GM23248 (cell line): ENCODE measurements around the gene ZNF526. TPM values are rescaled to one million over a fixed set of nuclear protein-coding genes. Genes with fewer than 3 reads are reported as not detected.

Experiments used
- DNase-seq: peaks from one replicate; pipeline ENCODE4 v3.0.0-alpha.2; 2015
- H2AFZ ChIP-seq: fragments of 200-600 bp; sonication (generic); 2 replicates; pipeline ENCODE4 v1.6.1; 2016; ENCODE audit warnings: antibody characterized with exemption
- H3F3A ChIP-seq: fragments of 200-600 bp; sonication (generic); 2 replicates; pipeline ENCODE4 v1.6.1; 2016; ENCODE audit warnings: mild to moderate bottlenecking, antibody characterized with exemption, mixed run types; ENCODE audit not compliant: insufficient read depth
- H3K27ac ChIP-seq: fragments of 200-600 bp; sonication (generic); 2 replicates; pipeline ENCODE4 v1.5.1; 2016; ENCODE audit warnings: mild to moderate bottlenecking
- H3K27me3 ChIP-seq: fragments of 200-600 bp; sonication (generic); replicated peaks from 2 replicates; pipeline ENCODE4 v1.6.1; 2016; ENCODE audit warnings: mild to moderate bottlenecking; ENCODE audit not compliant: insufficient read depth
- H3K36me3 ChIP-seq: fragments of 200-600 bp; sonication (generic); 2 replicates; pipeline ENCODE4 v1.6.1; 2016; ENCODE audit warnings: low read depth, mild to moderate bottlenecking
- H3K4me1 ChIP-seq: fragments of 200-600 bp; sonication (generic); 2 replicates; pipeline ENCODE4 v1.6.1; 2016; ENCODE audit warnings: mild to moderate bottlenecking; ENCODE audit not compliant: insufficient read depth
- H3K4me2 ChIP-seq: fragments of 200-600 bp; sonication (generic); one replicate; pipeline ENCODE4 v1.6.1; 2016; ENCODE audit warnings: mild to moderate bottlenecking; ENCODE audit not compliant: unreplicated experiment
- H3K4me3 ChIP-seq: fragments of 200-600 bp; sonication (generic); 2 replicates; pipeline ENCODE4 v1.5.1; 2016; ENCODE audit warnings: mild to moderate bottlenecking
- H3K79me2 ChIP-seq: fragments of 200-600 bp; sonication (generic); 2 replicates; pipeline ENCODE4 v1.6.1; 2016; ENCODE audit warnings: mild to moderate bottlenecking; ENCODE audit not compliant: insufficient read depth
- H3K9ac ChIP-seq: fragments of 200-600 bp; sonication (generic); 2 replicates; pipeline ENCODE4 v1.6.1; 2016; ENCODE audit warnings: mild to moderate bottlenecking
- H3K9me2 ChIP-seq: fragments of 200-600 bp; sonication (generic); 2 replicates; pipeline ENCODE4 v1.6.1; 2016; ENCODE audit warnings: mixed run types, mild to moderate bottlenecking, moderate library complexity; ENCODE audit not compliant: insufficient read depth
- H3K9me3 ChIP-seq: fragments of 200-600 bp; sonication (generic); one replicate; pipeline ENCODE4 v1.6.1; 2017; ENCODE audit warnings: low read depth
- H4K20me1 ChIP-seq: fragments of 200-600 bp; sonication (generic); 2 replicates; pipeline ENCODE4 v1.6.0; 2016; ENCODE audit not compliant: insufficient read depth
- EZH2 ChIP-seq: fragments of 200-600 bp; sonication (generic); IDR thresholded peaks from 2 replicates; pipeline ENCODE4 v1.6.1; 2018; ENCODE audit warnings: antibody characterized with exemption, mild to moderate bottlenecking; ENCODE audit not compliant: insufficient read depth, poor library complexity, severe bottlenecking
- EZH2phosphoT487 ChIP-seq: fragments of 200-600 bp; sonication (generic); IDR thresholded peaks from 2 replicates; pipeline ENCODE4 v1.6.1; 2018; ENCODE audit warnings: antibody characterized with exemption, moderate library complexity, mild to moderate bottlenecking, low read depth; ENCODE audit not compliant: insufficient read depth
- WGBS, 2 experiments: methylation state at CpG; one replicate each; pipeline ENCODE4 v1.1.6; 2015 to 2017; ENCODE audit warnings: low lambda C conversion rate in 2 of 2, low coverage in 1 of 2; ENCODE audit errors: missing lambda C conversion rate in 2 of 2; 5-methylcytosine and 5-hydroxymethylcytosine counted together
- in situ Hi-C: fragments of 300-500 bp; cut with MboI; formaldehyde crosslinking; loops from 2 replicates; pipeline ENCODE4 v1.15.0; 2020
- polyA plus RNA-seq: library from polyadenylated mRNA; unstranded; fragments of >200 nt; fragmentation: Nextera tagmentation; extraction: Ambion mirVana; gene quantifications from 2 replicates; pipeline ENCODE4 v1.2.1, GENCODE V29; 2016
- total RNA-seq: library from RNA; depleted of rRNA; stranded (reverse); fragments of >200 nt; shearing (Covaris generic); gene quantifications from 2 replicates; pipeline ENCODE4 v1.2.3, GENCODE V29; 2014

The ZNF526 gene
- total and polyA plus RNA-seq, 2 experiments from 2014 or later = 7.8 to 10.2 TPM

GRCh38 chr19:42244347-42245220 is 24.5 kb downstream of the ZNF526 start:
- peak overlapping the region; percentile 85 for H2AFZ ChIP-seq
- TF ChIP-seq EZH2 (no peak), EZH2phosphoT487 (no peak)
- H3K27me3 ChIP-seq = no peaks in the 10 kb centered on the region
- 2% methylated on average over 45 of the region's 45 CpGs for WGBS, 2 experiments
- DNase-seq = peak; percentile 96
- in situ Hi-C loops = no loop called here
- peaks cover 35% of the 10 kb centered on the region for H3K4me1 ChIP-seq
- peaks cover 29% of the 10 kb centered on the region for H3F3A ChIP-seq
- H3K36me3 ChIP-seq = no peaks in the 10 kb centered on the region
- H3K9me3 ChIP-seq = no peaks in the 10 kb centered on the region
- peak overlapping the region; percentile 97 for H3K4me2 ChIP-seq
- H3K9me2 ChIP-seq = no peaks in the 10 kb centered on the region
- H3K27ac ChIP-seq = peak overlapping the region; percentile 78
- H3K9ac ChIP-seq = peak overlapping the region; percentile 77
- no peaks in the 10 kb centered on the region for H4K20me1 ChIP-seq
- peaks cover 44% of the 10 kb centered on the region for H3K79me2 ChIP-seq
- peak overlapping the region; percentile 86 for H3K4me3 ChIP-seq

DNA sequence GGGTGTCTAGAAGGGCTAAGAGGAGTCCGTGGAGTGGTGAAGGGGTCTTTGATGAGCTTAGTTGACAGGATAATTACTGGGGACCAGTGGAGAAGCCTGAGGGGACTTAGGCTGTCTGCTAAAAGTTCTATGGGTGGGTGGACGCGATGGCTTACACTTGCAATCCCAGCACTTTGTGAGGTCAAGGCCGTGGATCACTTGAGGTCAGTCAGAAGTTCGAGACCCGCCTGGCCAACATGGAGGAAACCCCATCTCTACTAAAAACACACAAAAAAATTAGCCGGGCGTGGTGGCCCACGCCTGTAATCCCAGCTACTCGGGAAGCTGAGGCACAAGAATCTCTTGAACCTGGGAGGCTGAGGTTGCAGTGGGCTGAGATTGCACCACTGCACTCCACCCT is 25.1 kb downstream of the ZNF526 start:
- no peaks in the 10 kb centered on the region for H3K27me3 ChIP-seq
- H3K79me2 ChIP-seq = peaks cover 44% of the 10 kb centered on the region
- H4K20me1 ChIP-seq = no peaks in the 10 kb centered on the region
- DNase-seq = no peak
- peak overlapping the region; percentile 44; the same call in 1 of the 2 replicates for H2AFZ ChIP-seq
- H3K9me3 ChIP-seq = no peaks in the 10 kb centered on the region
- H3K36me3 ChIP-seq = no peaks in the 10 kb centered on the region
- 80 to 86% methylated on average over 10 of the region's 10 CpGs for WGBS, 2 experiments
- H3K9ac ChIP-seq = peak overlapping the region; percentile 77; the same call in 1 of the 2 replicates
- peak overlapping the region; percentile 97 for H3K4me2 ChIP-seq
- no peak for TF ChIP-seq EZH2phosphoT487
- no peak for TF ChIP-seq EZH2
- 0 out of 2 replicates have a peak overlapping the region, but pooled peaks have one; percentile 86 for H3K4me3 ChIP-seq
- in situ Hi-C loops = no loop called here
- no peaks in the 10 kb centered on the region for H3K9me2 ChIP-seq
- H3K4me1 ChIP-seq = peaks cover 36% of the 10 kb centered on the region
- peaks cover 29% of the 10 kb centered on the region for H3F3A ChIP-seq
- H3K27ac ChIP-seq = peak overlapping the region; percentile 78

DNA sequence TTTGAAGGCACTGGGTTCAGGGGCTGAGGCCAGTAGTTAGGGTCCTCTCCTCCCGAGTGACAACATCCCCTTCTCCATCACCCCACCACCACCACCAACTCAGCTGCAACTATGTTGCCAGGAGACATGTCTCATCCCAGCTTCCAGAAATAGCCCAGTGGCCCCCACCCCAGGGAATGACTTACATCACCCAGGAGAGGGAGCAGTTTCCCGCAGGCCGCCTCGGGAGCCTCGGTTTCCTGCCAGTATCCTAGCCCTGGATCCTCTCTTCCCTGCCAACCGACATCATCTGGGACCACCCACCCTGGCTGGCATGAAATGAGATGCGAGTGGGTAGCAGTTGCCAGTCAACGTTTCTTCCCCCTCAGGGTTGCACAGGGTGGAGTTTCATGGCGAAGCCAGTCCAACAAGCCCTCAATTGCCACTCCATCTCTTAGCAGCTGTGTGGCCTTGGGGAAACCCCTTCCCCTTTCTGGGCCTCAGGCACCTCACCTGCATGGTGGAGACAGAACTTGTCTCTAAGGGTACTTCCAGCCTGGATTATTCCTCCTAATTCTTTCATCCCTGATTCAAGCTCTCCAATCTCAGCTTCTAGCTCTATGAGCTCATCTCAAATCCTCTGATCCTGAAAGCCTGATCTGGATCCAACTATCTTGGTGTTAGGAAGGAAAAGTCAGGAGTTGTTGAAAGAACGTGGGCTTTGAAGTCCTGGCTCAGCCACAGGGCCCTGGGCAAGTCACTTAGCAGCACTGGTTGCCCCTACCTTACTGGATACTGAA is 26.2 kb downstream of the ZNF526 start:
- H3K27me3 ChIP-seq = no peaks in the 10 kb centered on the region
- H3K79me2 ChIP-seq = peaks cover 42% of the 10 kb centered on the region
- DNase-seq = peak; percentile 93
- H3K4me1 ChIP-seq = peaks cover 34% of the 10 kb centered on the region
- H3K9ac ChIP-seq = peak overlapping the region; percentile 65
- H3K4me3 ChIP-seq = peak overlapping the region; percentile 23; the same call in 1 of the 2 replicates
- peak overlapping the region; percentile 45 for H3K4me2 ChIP-seq
- peak overlapping the region; percentile 78 for H3K27ac ChIP-seq
- no peaks in the 10 kb centered on the region for H3K9me3 ChIP-seq
- H3K36me3 ChIP-seq = no peaks in the 10 kb centered on the region
- no peaks in the 10 kb centered on the region for H4K20me1 ChIP-seq
- no peak overlapping the region for H2AFZ ChIP-seq
- in situ Hi-C loops = no loop called here
- no peak for TF ChIP-seq EZH2phosphoT487
- TF ChIP-seq EZH2 = no peak
- whole genome bisulfite sequencing, 2 experiments = 0 to 12% methylated on average over 10 of the region's 10 CpGs
- peaks cover 29% of the 10 kb centered on the region for H3F3A ChIP-seq
- no peaks in the 10 kb centered on the region for H3K9me2 ChIP-seq

GRCh38 chr19:42246922-42247639 is 27.0 kb downstream of the ZNF526 start:
- H3K9me2 ChIP-seq = no peaks in the 10 kb centered on the region
- no peak overlapping the region for H2AFZ ChIP-seq
- in situ Hi-C loops = no loop called here
- whole genome bisulfite sequencing, 2 experiments = 46% methylated on average over 7 of the region's 7 CpGs
- no peaks in the 10 kb centered on the region for H4K20me1 ChIP-seq
- peak overlapping the region; percentile 78 for H3K27ac ChIP-seq
- H3K4me3 ChIP-seq = no peak overlapping the region
- no peaks in the 10 kb centered on the region for H3K9me3 ChIP-seq
- H3K79me2 ChIP-seq = peaks cover 42% of the 10 kb centered on the region
- H3K27me3 ChIP-seq = no peaks in the 10 kb centered on the region
- peak; percentile 57 for DNase-seq
- no peaks in the 10 kb centered on the region for H3K36me3 ChIP-seq
- H3K9ac ChIP-seq = peak overlapping the region; percentile 65
- H3K4me1 ChIP-seq = peaks cover 40% of the 10 kb centered on the region
- H3K4me2 ChIP-seq = peak overlapping the region; percentile 45
- peaks cover 35% of the 10 kb centered on the region for H3F3A ChIP-seq
- TF ChIP-seq EZH2phosphoT487 = no peak
- no peak for TF ChIP-seq EZH2
